Caco-2 (cell line): ENCODE data around the gene IL32. TPM values are rescaled to one million over a fixed set of nuclear protein-coding genes. Genes with fewer than 3 reads are reported as not detected.

Source experiments
- BruUV-seq: library from RNA; stranded (reverse); fragments of 400-500 nt; replicated peaks from 2 replicates; lab custom pipeline; 2021; lab: Mats Ljungman, UMichigan
- CTCF ChIA-PET: fragments of 300-600 bp; sonication (Branson Sonifier 250); formaldehyde crosslinking; loops from one replicate; lab custom pipeline; 2022; ENCODE audit warnings: antibody characterized with exemption; lab: Charles Lee
- POLR2A ChIA-PET: fragments of 300-600 bp; sonication (Branson Sonifier 250); formaldehyde crosslinking; loops from one replicate; lab custom pipeline; 2022; ENCODE audit warnings: antibody characterized with exemption; lab: Charles Lee
- DNase-seq, 2 experiments: peaks; one replicate each; pipeline versions ENCODE4 v3.0.0 to v3.0.0-alpha.2; 2020 to 2022
- H3K27me3 ChIP-seq: replicated peaks from 2 replicates; pipeline ENCODE4 v1.6.0; 2011; ENCODE audit warnings: low read length; ENCODE audit not compliant: control insufficient read depth, insufficient read depth
- H3K36me3 ChIP-seq: 2 replicates; pipeline ENCODE4 v1.5.1; 2011; ENCODE audit warnings: low read length; ENCODE audit not compliant: control insufficient read depth, insufficient read depth
- H3K4me1 ChIP-seq: fragments of 250-450 bp; sonication (Bioruptor Pico); 2 replicates; pipeline ENCODE4 v1.5.1; 2020; ENCODE audit warnings: mild to moderate bottlenecking
- H3K4me3 ChIP-seq: 2 replicates; pipeline ENCODE4 v1.5.1; 2011; ENCODE audit warnings: low read depth, mild to moderate bottlenecking, control low read depth, low read length
- H3K9me3 ChIP-seq: fragments of 250-450 bp; sonication (Bioruptor Pico); 2 replicates; pipeline ENCODE4 v1.5.1; 2020; ENCODE audit warnings: mild to moderate bottlenecking, moderate library complexity
- H3K27ac Mint-ChIP-seq: one replicate; pipeline ENCODE4 v1.8.0; 2022; ENCODE audit warnings: mixed read lengths; ENCODE audit not compliant: unreplicated experiment
- H3K27me3 Mint-ChIP-seq: one replicate; pipeline ENCODE4 v1.8.0; 2022; ENCODE audit warnings: mixed read lengths; ENCODE audit not compliant: insufficient read depth, unreplicated experiment
- H3K36me3 Mint-ChIP-seq: one replicate; pipeline ENCODE4 v1.8.0; 2022; ENCODE audit warnings: mild to moderate bottlenecking, mixed read lengths; ENCODE audit not compliant: insufficient read depth, unreplicated experiment
- H3K4me1 Mint-ChIP-seq: one replicate; pipeline ENCODE4 v1.8.0; 2022; ENCODE audit warnings: low read depth, mixed read lengths; ENCODE audit not compliant: unreplicated experiment
- H3K4me3 Mint-ChIP-seq: one replicate; pipeline ENCODE4 v1.8.0; 2022; ENCODE audit warnings: mild to moderate bottlenecking, moderate library complexity, mixed read lengths; ENCODE audit not compliant: unreplicated experiment
- H3K9me3 Mint-ChIP-seq: one replicate; pipeline ENCODE4 v1.8.0; 2022; ENCODE audit warnings: mixed read lengths; ENCODE audit not compliant: unreplicated experiment
- intact Hi-C: fragments of 100-400 bp; cut with micrococcal nuclease; formaldehyde crosslinking; loops from one replicate; pipeline ENCODE4 v1.10.0; 2022; ENCODE audit not compliant: unreplicated experiment
- total RNA-seq: library from RNA; stranded (reverse); gene quantifications from 2 replicates; pipeline ENCODE4 v1.2.3, GENCODE V29; 2022
- TF ChIP-seq, protein P1 (sequence below), 2 experiments: fragments of 200-600 bp in 1 of 2; IDR thresholded peaks; 1 replicate in 1 of 2; 2 replicates in 1 of 2; pipeline versions ENCODE4 v1.5.1 to v1.8.0; 2011 to 2022; ENCODE audit warnings: antibody characterized with exemption in 1 of 2, control low read depth in 1 of 2, inconsistent platforms in 1 of 2, low read depth in 1 of 2, low read length in 1 of 2, mild to moderate bottlenecking in 1 of 2, moderate library complexity in 1 of 2; ENCODE audit not compliant: insufficient read depth in 1 of 2, severe bottlenecking in 1 of 2, unreplicated experiment in 1 of 2

Gene IL32
- total RNA-seq, 1 experiment from 2014 or later, result 149 TPM

DNA sequence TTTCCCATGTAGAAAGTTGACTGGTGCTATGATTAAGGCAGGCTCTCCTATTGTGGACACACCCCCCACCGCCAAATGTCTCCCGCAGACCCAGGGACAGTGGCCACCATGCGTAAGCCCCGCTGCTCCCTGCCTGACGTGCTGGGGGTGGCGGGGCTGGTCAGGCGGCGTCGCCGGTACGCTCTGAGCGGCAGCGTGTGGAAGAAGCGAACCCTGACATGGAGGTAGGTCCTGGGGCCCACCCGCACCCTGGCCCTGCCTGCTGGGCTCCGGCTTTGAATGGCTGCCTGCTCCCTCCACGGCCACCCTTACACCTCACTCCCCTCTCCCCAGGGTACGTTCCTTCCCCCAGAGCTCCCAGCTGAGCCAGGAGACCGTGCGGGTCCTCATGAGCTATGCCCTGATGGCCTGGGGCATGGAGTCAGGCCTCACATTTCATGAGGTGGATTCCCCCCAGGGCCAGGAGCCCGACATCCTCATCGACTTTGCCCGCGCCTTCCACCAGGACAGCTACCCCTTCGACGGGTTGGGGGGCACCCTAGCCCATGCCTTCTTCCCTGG is 15.4 kb upstream of the IL32 start:
- no peaks in the 10 kb centered on the region for H3K36me3 ChIP-seq
- no peaks in the 10 kb centered on the region for H3K4me1 Mint-ChIP-seq
- H3K4me3 Mint-ChIP-seq, result no peak overlapping the region
- TF ChIP-seq, protein P1, sequence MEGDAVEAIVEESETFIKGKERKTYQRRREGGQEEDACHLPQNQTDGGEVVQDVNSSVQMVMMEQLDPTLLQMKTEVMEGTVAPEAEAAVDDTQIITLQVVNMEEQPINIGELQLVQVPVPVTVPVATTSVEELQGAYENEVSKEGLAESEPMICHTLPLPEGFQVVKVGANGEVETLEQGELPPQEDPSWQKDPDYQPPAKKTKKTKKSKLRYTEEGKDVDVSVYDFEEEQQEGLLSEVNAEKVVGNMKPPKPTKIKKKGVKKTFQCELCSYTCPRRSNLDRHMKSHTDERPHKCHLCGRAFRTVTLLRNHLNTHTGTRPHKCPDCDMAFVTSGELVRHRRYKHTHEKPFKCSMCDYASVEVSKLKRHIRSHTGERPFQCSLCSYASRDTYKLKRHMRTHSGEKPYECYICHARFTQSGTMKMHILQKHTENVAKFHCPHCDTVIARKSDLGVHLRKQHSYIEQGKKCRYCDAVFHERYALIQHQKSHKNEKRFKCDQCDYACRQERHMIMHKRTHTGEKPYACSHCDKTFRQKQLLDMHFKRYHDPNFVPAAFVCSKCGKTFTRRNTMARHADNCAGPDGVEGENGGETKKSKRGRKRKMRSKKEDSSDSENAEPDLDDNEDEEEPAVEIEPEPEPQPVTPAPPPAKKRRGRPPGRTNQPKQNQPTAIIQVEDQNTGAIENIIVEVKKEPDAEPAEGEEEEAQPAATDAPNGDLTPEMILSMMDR (IDR thresholded peaks at IDR 0.05; ENCODE audit: insufficient read depth in 1 of 2, low read depth in 1 of 2, low read length in 1 of 2, severe bottlenecking in 1 of 2, unreplicated experiment in 1 of 2), result no peak
- H3K9me3 Mint-ChIP-seq, result no peaks in the 10 kb centered on the region
- ChIA-PET POLR2A (no interaction called here), CTCF (no interaction called here)
- H3K4me3 ChIP-seq, result no peak overlapping the region
- no peak for DNase-seq
- H3K9me3 ChIP-seq, result no peaks in the 10 kb centered on the region
- H3K27me3 ChIP-seq, result no peaks in the 10 kb centered on the region; the same call in 1 of the 2 replicates
- no peaks in the 10 kb centered on the region for H3K27me3 Mint-ChIP-seq
- H3K27ac Mint-ChIP-seq, result no peak overlapping the region
- H3K4me1 ChIP-seq, result no peaks in the 10 kb centered on the region
- no peaks in the 10 kb centered on the region for H3K36me3 Mint-ChIP-seq
- intact Hi-C loops, result no loop called here
- BruUV-seq, result no TSS peak

DNA sequence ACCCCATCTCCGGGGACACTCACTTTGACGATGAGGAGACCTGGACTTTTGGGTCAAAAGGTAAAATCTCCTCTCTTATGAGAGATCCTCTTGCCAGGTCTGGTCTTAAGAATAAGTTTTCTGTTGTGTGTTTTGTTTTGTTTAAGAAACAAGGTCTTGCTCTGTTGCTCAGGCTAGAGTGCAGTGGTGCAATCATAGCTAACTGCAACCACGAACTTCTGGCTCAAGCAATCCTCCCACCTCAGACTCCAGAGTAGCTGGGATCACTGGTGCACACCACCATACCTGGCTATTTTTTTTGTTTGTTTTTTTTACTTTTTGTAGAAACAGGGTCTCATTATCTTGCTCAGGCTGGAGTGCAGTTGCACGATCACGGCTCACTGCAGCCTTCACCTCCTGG is 15.0 kb upstream of the IL32 start:
- Histone ChIP-seq H3K4me3 (no peak overlapping the region), H3K4me1 (no peaks in the 10 kb centered on the region), H3K9me3 (no peaks in the 10 kb centered on the region), H3K36me3 (no peaks in the 10 kb centered on the region), H3K27me3 (no peaks in the 10 kb centered on the region)
- Mint-ChIP-seq H3K9me3 (no peaks in the 10 kb centered on the region), H3K4me1 (no peaks in the 10 kb centered on the region), H3K27me3 (no peaks in the 10 kb centered on the region), H3K36me3 (no peaks in the 10 kb centered on the region), H3K4me3 (no peak overlapping the region), H3K27ac (no peak overlapping the region)
- DNase-seq, result no peak
- ChIA-PET CTCF (no interaction called here), POLR2A (no interaction called here)
- no TSS peak for BruUV-seq
- intact Hi-C loops, result no loop called here
- TF ChIP-seq, protein P1 (IDR thresholded peaks at IDR 0.05; ENCODE audit: insufficient read depth in 1 of 2, low read depth in 1 of 2, low read length in 1 of 2, severe bottlenecking in 1 of 2, unreplicated experiment in 1 of 2), result no peak

DNA sequence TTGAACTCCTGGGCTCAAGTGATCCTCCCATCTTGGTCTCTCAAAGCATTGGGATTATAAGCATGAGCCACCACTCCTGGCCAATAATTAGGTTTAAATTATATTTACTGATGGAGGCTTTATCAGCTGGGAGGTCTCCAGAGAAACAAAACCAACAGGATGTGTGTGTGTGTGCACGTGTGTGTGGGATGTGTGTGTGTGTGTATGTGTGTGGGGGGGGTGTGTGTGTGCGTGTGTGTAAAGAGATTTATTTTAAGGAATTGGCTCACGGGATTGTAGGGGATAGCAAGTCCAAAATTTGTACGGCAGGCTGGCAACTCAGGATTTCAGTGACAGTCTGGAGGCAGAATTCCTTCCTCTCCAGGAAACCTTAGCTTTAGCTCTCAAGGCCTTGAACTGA is 14.4 kb upstream of the IL32 start:
- POLR2A ChIA-PET, result no interaction called here

More for the DNA sequence above, 14.4 kb upstream of the IL32 start:
- CTCF ChIA-PET, result no interaction called here
- DNase-seq, result no peak
- Histone ChIP-seq H3K36me3 (no peaks in the 10 kb centered on the region), H3K27me3 (no peaks in the 10 kb centered on the region), H3K4me1 (no peaks in the 10 kb centered on the region), H3K4me3 (no peak overlapping the region), H3K9me3 (no peaks in the 10 kb centered on the region)
- Mint-ChIP-seq H3K4me3 (no peak overlapping the region), H3K4me1 (no peaks in the 10 kb centered on the region), H3K9me3 (no peaks in the 10 kb centered on the region), H3K27ac (no peak overlapping the region), H3K36me3 (no peaks in the 10 kb centered on the region), H3K27me3 (no peaks in the 10 kb centered on the region)
- TF ChIP-seq, protein P1 (IDR thresholded peaks at IDR 0.05; ENCODE audit: insufficient read depth in 1 of 2, low read depth in 1 of 2, low read length in 1 of 2, severe bottlenecking in 1 of 2, unreplicated experiment in 1 of 2), result no peak
- intact Hi-C loops, result no loop called here
- BruUV-seq, result no TSS peak
